Gastroesophageal sphincter (tissue), 3 donors: Measurements from ENCODE around the gene HTR4.

ENCODE experiments used
- CTCF ChIP-seq, 4 experiments: fragments of 200-600 bp in 2 of 4; fragments of 450-650 bp in 2 of 4; sonication (generic) in 1 of 4; IDR thresholded peaks; one replicate each; pipeline ENCODE4 v1.5.1; 2017 to 2019; ENCODE audit warnings: antibody characterized with exemption in 4 of 4, mild to moderate bottlenecking in 2 of 4, moderate library complexity in 2 of 4
- EP300 ChIP-seq: sonication (generic); formaldehyde crosslinking; IDR thresholded peaks from one replicate; pipeline ENCODE4 v1.6.1; 2017; ENCODE audit warnings: antibody characterized with exemption, mild to moderate bottlenecking
- POLR2A ChIP-seq, 2 donors: fragments of 450-650 bp; IDR thresholded peaks; one replicate each; pipeline ENCODE4 v1.6.1; 2017; ENCODE audit warnings: antibody characterized with exemption in 2 of 2, mild to moderate bottlenecking in 2 of 2, moderate library complexity in 1 of 2
- POLR2AphosphoS5 ChIP-seq: sonication (generic); formaldehyde crosslinking; IDR thresholded peaks from one replicate; pipeline ENCODE4 v1.6.1; 2017; ENCODE audit warnings: antibody characterized with exemption

- TF ChIP-seq CTCF (IDR thresholded peaks at IDR 0.05), result no peak
- no peak for TF ChIP-seq POLR2A (IDR thresholded peaks at IDR 0.05)
- TF ChIP-seq EP300, result no peak
- TF ChIP-seq POLR2AphosphoS5, result no peak
Observed at GRCh38 chr5:148465381-148466235, 188.7 kb downstream of the HTR4 start.
